Measurements from ENCODE around the gene PCDHB4. TPM values are rescaled to one million over a fixed set of nuclear protein-coding genes. Genes with fewer than 3 reads are reported as not detected.

Gene PCDHB4
- total RNA-seq: 0.19 and 0.33 TPM in 2 replicates

GRCh38 chr5:141121563-141121962, at the start of gene PCDHB4:
Gene PCDHB4, plus strand, starts transcription at chr5:141121818. Its CDS starts 181 bp downstream, at chr5:141121999.

GRCh38 chr5:141094481-141095262, 26.9 kb upstream of the PCDHB4 start, which contains the start of gene PCDHB2:
Gene PCDHB2, plus strand, starts transcription at chr5:141094615. Its CDS starts 176 bp downstream, at chr5:141094791.

GRCh38 chr5:141100243-141100805, 21.3 kb upstream of the PCDHB4 start, which contains the start of gene PCDHB3:
Gene PCDHB3, plus strand, starts transcription at chr5:141100473. Its CDS starts 177 bp downstream, at chr5:141100650.

GRCh38 chr5:141135030-141135717, 13.6 kb downstream of the PCDHB4 start, which contains the start of gene PCDHB5:
Gene PCDHB5, plus strand, starts transcription at chr5:141135206. Its CDS starts 229 bp downstream, at chr5:141135435.

GRCh38 chr5:141149812-141150211, 28.2 kb downstream of the PCDHB4 start, which contains the start of gene PCDHB6:
Gene PCDHB6, plus strand, starts transcription at chr5:141150057. Its CDS starts 201 bp downstream, at chr5:141150258.

GRCh38 chr5:141172381-141173204, 51.0 kb downstream of the PCDHB4 start, which contains the start of gene PCDHB7:
Gene PCDHB7, plus strand, starts transcription at chr5:141172644. Its CDS starts 192 bp downstream, at chr5:141172836.

Other genes with a start within 250 kb of the PCDHB4 start
- under 0.01 TPM in 1 of 2 replicates, not detected in the other for gene PCDHA12, start 246.5 kb upstream of the PCDHB4 start, total RNA-seq
- not detected in 2 replicates for gene PCDHA13, start 239.7 kb upstream of the PCDHB4 start, total RNA-seq
- 0.10 and 0.33 TPM in 2 replicates for gene PCDHAC1, start 195.5 kb upstream of the PCDHB4 start, total RNA-seq
- 0.33 and 1.9 TPM in 2 replicates for gene PCDHAC2, start 155.3 kb upstream of the PCDHB4 start, total RNA-seq
- gene PCDHB1, start 70.4 kb upstream of the PCDHB4 start, total RNA-seq: not detected in 2 replicates
- gene PCDHB2, start 27.2 kb upstream of the PCDHB4 start, total RNA-seq: 1.6 and 2.0 TPM in 2 replicates
- gene PCDHB3, start 21.3 kb upstream of the PCDHB4 start, total RNA-seq: 0.57 and 0.65 TPM in 2 replicates
- gene PCDHB5, start 13.4 kb downstream of the PCDHB4 start, total RNA-seq: 0.98 and 1.3 TPM in 2 replicates
- under 0.01 and 0.19 TPM in 2 replicates for gene PCDHB6, start 28.2 kb downstream of the PCDHB4 start, total RNA-seq
- 0.57 and 0.98 TPM in 2 replicates for gene PCDHB7, start 50.8 kb downstream of the PCDHB4 start, total RNA-seq
- 0.29 and 1.3 TPM in 2 replicates for gene PCDHB8, start 56.0 kb downstream of the PCDHB4 start, total RNA-seq
- gene PCDHB16, start 60.6 kb downstream of the PCDHB4 start, total RNA-seq: 0.65 and 0.86 TPM in 2 replicates
- gene PCDHB9, start 65.3 kb downstream of the PCDHB4 start, total RNA-seq: 0.38 and 0.65 TPM in 2 replicates
- gene PCDHB10, start 70.5 kb downstream of the PCDHB4 start, total RNA-seq: 1.1 and 1.3 TPM in 2 replicates
- 0.57 and 0.65 TPM in 2 replicates for gene PCDHB11, start 77.8 kb downstream of the PCDHB4 start, total RNA-seq
- 0.76 and 0.98 TPM in 2 replicates for gene PCDHB12, start 86.9 kb downstream of the PCDHB4 start, total RNA-seq
- 1.3 and 2.6 TPM in 2 replicates for gene PCDHB13, start 92.1 kb downstream of the PCDHB4 start, total RNA-seq
- 0.98 and 1.2 TPM in 2 replicates for gene PCDHB14, start 101.5 kb downstream of the PCDHB4 start, total RNA-seq
- 0.98 and 1.1 TPM in 2 replicates for gene PCDHB15, start 123.6 kb downstream of the PCDHB4 start, total RNA-seq
- 0.48 TPM in 1 of 2 replicates, not detected in the other for gene SLC25A2, start 182.2 kb downstream of the PCDHB4 start, total RNA-seq
- 46.4 and 51.5 TPM in 2 replicates for gene TAF7, start 199.0 kb downstream of the PCDHB4 start, total RNA-seq
- gene PCDHGA1, start 208.7 kb downstream of the PCDHB4 start, total RNA-seq: 0.65 and 0.67 TPM in 2 replicates
- gene PCDHGA2, start 216.9 kb downstream of the PCDHB4 start, total RNA-seq: 1.6 and 2.9 TPM in 2 replicates
- gene PCDHGA3, start 222.0 kb downstream of the PCDHB4 start, total RNA-seq: 0.86 and 1.3 TPM in 2 replicates
- gene PCDHGB1, start 228.3 kb downstream of the PCDHB4 start, total RNA-seq: 0.96 and 2.3 TPM in 2 replicates
- 6.3 and 9.1 TPM in 2 replicates for gene PCDHGA4, start 233.2 kb downstream of the PCDHB4 start, total RNA-seq
- gene PCDHGB2, start 238.2 kb downstream of the PCDHB4 start, total RNA-seq: 3.2 and 4.6 TPM in 2 replicates
- gene PCDHGA5, start 242.3 kb downstream of the PCDHB4 start, total RNA-seq: 1.5 and 1.6 TPM in 2 replicates
- 6.5 and 8.8 TPM in 2 replicates for gene PCDHGB3, start 248.4 kb downstream of the PCDHB4 start, total RNA-seq